Loucy (cell line): ENCODE results near the gene MCC.
"Not testable (repeated sequence)": the region's sequence is repeated elsewhere in the genome, so short reads cannot be mapped to it uniquely, and the experiment has no call there.

Experiments
- H2AFZ ChIP-seq: fragments of 200-600 bp; sonication (generic); 2 replicates; pipeline ENCODE4 v1.6.0; 2016; ENCODE audit warnings: antibody characterized with exemption, mild to moderate bottlenecking, low read length, moderate library complexity
- H3F3A ChIP-seq: fragments of 200-600 bp; 2 replicates; pipeline ENCODE4 v1.6.0; 2016; ENCODE audit warnings: antibody characterized with exemption, low read depth, mild to moderate bottlenecking
- H3K27me3 ChIP-seq: fragments of 200-600 bp; sonication (generic); 2 replicates; pipeline ENCODE4 v1.6.1; 2014; ENCODE audit warnings: low read length, mild to moderate bottlenecking; ENCODE audit not compliant: insufficient read depth, poor library complexity, severe bottlenecking
- H3K36me3 ChIP-seq: fragments of 200-600 bp; sonication (generic); 2 replicates; pipeline ENCODE4 v1.6.1; 2016; ENCODE audit warnings: low read length; ENCODE audit not compliant: insufficient read depth
- H3K4me1 ChIP-seq: fragments of 200-600 bp; sonication (generic); 2 replicates; pipeline ENCODE4 v1.5.1; 2014; ENCODE audit warnings: low read length, mild to moderate bottlenecking; ENCODE audit not compliant: insufficient read depth, poor library complexity, severe bottlenecking
- H3K4me2 ChIP-seq: fragments of 200-600 bp; sonication (generic); 2 replicates; pipeline ENCODE4 v1.6.0; 2014; ENCODE audit warnings: antibody characterized with exemption, low read length, low read depth, mild to moderate bottlenecking; ENCODE audit not compliant: poor library complexity, severe bottlenecking
- H3K4me3 ChIP-seq: fragments of 200-600 bp; sonication (generic); 2 replicates; pipeline ENCODE4 v1.5.1; 2014; ENCODE audit warnings: low read length, mild to moderate bottlenecking, mixed read lengths; ENCODE audit not compliant: poor library complexity, severe bottlenecking
- H3K79me2 ChIP-seq: fragments of 200-600 bp; sonication (generic); 2 replicates; pipeline ENCODE4 v1.6.1; 2014; ENCODE audit warnings: low read length; ENCODE audit not compliant: insufficient read depth
- H3K9ac ChIP-seq: fragments of 200-600 bp; sonication (generic); 2 replicates; pipeline ENCODE4 v1.6.0; 2014; ENCODE audit warnings: mild to moderate bottlenecking, low read depth, low read length, moderate library complexity; ENCODE audit not compliant: poor library complexity, severe bottlenecking
- H3K9me2 ChIP-seq: fragments of 200-600 bp; sonication (generic); replicated peaks from 2 replicates; pipeline ENCODE4 v1.6.1; 2016; ENCODE audit warnings: low read depth, low read length, mixed read lengths
- H3K9me3 ChIP-seq: fragments of 200-600 bp; sonication (generic); 2 replicates; pipeline ENCODE4 v1.6.1; 2014; ENCODE audit warnings: mild to moderate bottlenecking, antibody characterized with exemption, low read length, low read depth; ENCODE audit not compliant: insufficient read depth
- H4K20me1 ChIP-seq: fragments of 200-600 bp; sonication (generic); 2 replicates; pipeline ENCODE4 v1.6.0; 2014; ENCODE audit warnings: antibody characterized with exemption, low read length, mild to moderate bottlenecking; ENCODE audit not compliant: insufficient read depth, poor library complexity, severe bottlenecking
- CTCF ChIP-seq: fragments of 200-600 bp; sonication (generic); conservative IDR thresholded peaks from 2 replicates; pipeline ENCODE4 v1.5.1; 2014; ENCODE audit warnings: mild to moderate bottlenecking, antibody characterized with exemption, low read length
- EZH2phosphoT487 ChIP-seq: fragments of 200-600 bp; IDR thresholded peaks from 2 replicates; pipeline ENCODE4 v1.6.1; 2018; ENCODE audit warnings: antibody characterized with exemption, mild to moderate bottlenecking, moderate library complexity, borderline replicate concordance

Gene MCC

GRCh38 chr5:113405530-113405929 is 82.7 kb downstream of the MCC start:
- TF ChIP-seq EZH2phosphoT487 (no peak), CTCF (no peak)

GRCh38 chr5:113404269-113404668 is 84.0 kb downstream of the MCC start:
- no peak overlapping the region for H3K4me3 ChIP-seq
- no peaks in the 10 kb centered on the region for H3K27me3 ChIP-seq
- TF ChIP-seq EZH2phosphoT487, result no peak
- no peak for TF ChIP-seq CTCF
- H3K36me3 ChIP-seq, result no peaks in the 10 kb centered on the region
- no peak overlapping the region for H3K4me2 ChIP-seq
- H2AFZ ChIP-seq, result no peak overlapping the region
- H3K79me2 ChIP-seq, result no peaks in the 10 kb centered on the region
- H3K9me3 ChIP-seq, result no peaks in the 10 kb centered on the region
- H3K9me2 ChIP-seq, result no peaks in the 10 kb centered on the region
- no peaks in the 10 kb centered on the region for H3K4me1 ChIP-seq
- no peaks in the 10 kb centered on the region for H4K20me1 ChIP-seq
- no peaks in the 10 kb centered on the region for H3F3A ChIP-seq
- no peak overlapping the region for H3K9ac ChIP-seq

More at GRCh38 chr5:113405530-113405929, 82.7 kb downstream of the MCC start:
- no peak overlapping the region for H2AFZ ChIP-seq
- no peaks in the 10 kb centered on the region for H3K79me2 ChIP-seq
- no peak overlapping the region for H3K9ac ChIP-seq
- no peaks in the 10 kb centered on the region for H3K4me1 ChIP-seq
- no peaks in the 10 kb centered on the region for H3K36me3 ChIP-seq
- no peaks in the 10 kb centered on the region for H4K20me1 ChIP-seq
- H3K9me2 ChIP-seq, result no peaks in the 10 kb centered on the region
- H3F3A ChIP-seq, result no peaks in the 10 kb centered on the region
- H3K4me3 ChIP-seq, result no peak overlapping the region
- no peak overlapping the region for H3K4me2 ChIP-seq
- no peaks in the 10 kb centered on the region for H3K27me3 ChIP-seq
- no peaks in the 10 kb centered on the region for H3K9me3 ChIP-seq

GRCh38 chr5:113397986-113398385 is 90.3 kb downstream of the MCC start:
- H3K9me2 ChIP-seq, H3K27me3 ChIP-seq, H3K4me2 ChIP-seq, H3K4me1 ChIP-seq, H4K20me1 ChIP-seq, H3K9ac ChIP-seq, H3K4me3 ChIP-seq, H3K79me2 ChIP-seq, H2AFZ ChIP-seq, H3K36me3 ChIP-seq, H3F3A ChIP-seq, H3K9me3 ChIP-seq: not testable (repeated sequence)

DNA sequence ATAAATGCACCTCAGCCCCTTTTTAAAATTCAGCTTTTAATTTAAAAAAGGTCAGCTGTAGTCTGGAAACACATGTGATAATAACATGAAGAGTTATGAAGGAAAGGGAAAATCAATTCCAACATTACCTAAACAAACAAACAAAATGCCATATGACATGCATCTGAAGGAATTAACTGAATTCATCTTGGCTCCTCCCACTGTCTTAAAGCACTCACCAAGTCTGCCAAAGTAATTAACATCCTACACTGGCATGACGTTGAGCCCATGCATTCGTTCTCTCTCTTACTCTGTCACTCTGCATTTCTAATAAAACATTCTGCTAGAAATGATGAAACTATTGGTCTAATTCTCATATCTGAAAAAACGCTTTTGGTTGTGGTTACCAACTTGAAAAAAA is 91.2 kb downstream of the MCC start:
- Histone ChIP-seq H4K20me1 (no peaks in the 10 kb centered on the region), H3K4me1 (no peaks in the 10 kb centered on the region), H3K9me3 (no peaks in the 10 kb centered on the region), H2AFZ (no peak overlapping the region), H3K27me3 (no peaks in the 10 kb centered on the region), H3F3A (no peaks in the 10 kb centered on the region), H3K36me3 (no peaks in the 10 kb centered on the region), H3K4me3 (no peak overlapping the region), H3K79me2 (no peaks in the 10 kb centered on the region), H3K9ac (no peak overlapping the region), H3K9me2 (no peaks in the 10 kb centered on the region), H3K4me2 (no peak overlapping the region)
- TF ChIP-seq CTCF, result no peak
- no peak for TF ChIP-seq EZH2phosphoT487
